Bronchial epithelial cell (primary cell): ENCODE data around the gene NOC2L. TPM values are rescaled to one million over a fixed set of nuclear protein-coding genes. Genes with fewer than 3 reads are reported as not detected.
"Not testable (repeated sequence)": the region's sequence is repeated elsewhere in the genome, so short reads cannot be mapped to it uniquely, and the experiment has no call there.

Source experiments
- DNase-seq: peaks from one replicate; pipeline ENCODE4 v3.0.0-alpha.2; 2010; ENCODE audit warnings: low read depth
- FAIRE-seq: peaks from 2 replicates; lab custom pipeline; 2011; peaks lifted over from hg19 to GRCh38; lab: Jason Lieb, UNC
- H3K27me3 ChIP-seq: 2 replicates; pipeline ENCODE4 v1.5.1; 2011; ENCODE audit warnings: low read length; ENCODE audit not compliant: control insufficient read depth, insufficient read depth
- H3K36me3 ChIP-seq: 2 replicates; pipeline ENCODE4 v1.5.1; 2011; ENCODE audit warnings: low read length; ENCODE audit not compliant: control insufficient read depth, insufficient read depth
- H3K4me3 ChIP-seq: 2 replicates; pipeline ENCODE4 v1.5.1; 2011; ENCODE audit warnings: mild to moderate bottlenecking, low read depth, low read length, control low read depth
- total RNA-seq: library from RNA; depleted of rRNA; stranded (reverse); fragments of >200 nt; gene quantifications from 2 replicates; pipeline ENCODE4 v1.2.1, GENCODE V29; 2014
- TF ChIP-seq, protein P1 (sequence below): IDR thresholded peaks from 2 replicates; pipeline ENCODE4 v1.5.1; 2011; ENCODE audit warnings: mild to moderate bottlenecking, moderate library complexity, low read length, control low read depth, inconsistent platforms; ENCODE audit not compliant: insufficient read depth, severe bottlenecking

Gene NOC2L
- total RNA-seq, 1 donor from 2014 or later = 128 TPM

DNA sequence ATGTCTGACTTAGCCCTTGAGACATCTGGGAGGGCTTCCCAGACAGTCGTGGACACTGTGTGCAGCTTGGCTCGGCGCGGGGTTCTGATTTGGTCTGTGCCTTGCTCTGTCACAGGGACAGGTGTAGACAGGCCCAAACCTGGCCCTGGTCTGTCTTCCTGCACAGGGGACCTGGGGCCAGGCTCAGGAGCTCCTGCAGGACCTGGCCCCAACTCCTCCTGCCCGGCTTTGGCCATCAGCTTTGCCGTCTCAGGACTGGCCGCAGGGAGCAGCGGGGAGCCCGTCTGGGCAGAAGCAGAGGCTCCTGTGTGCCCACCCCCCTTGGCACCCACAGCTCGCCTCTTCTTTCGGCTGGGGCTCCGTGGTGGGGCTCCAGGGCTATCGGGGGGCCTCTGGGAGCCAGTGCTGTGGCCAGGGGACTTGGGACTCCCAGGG, 21.1 kb upstream of the NOC2L start:
- Histone ChIP-seq H3K36me3 (no peaks in the 10 kb centered on the region), H3K27me3 (peaks cover 13% of the 10 kb centered on the region), H3K4me3 (no peak overlapping the region)
- peak; percentile 39 for DNase-seq
- no peak for FAIRE-seq
- TF ChIP-seq, protein P1, sequence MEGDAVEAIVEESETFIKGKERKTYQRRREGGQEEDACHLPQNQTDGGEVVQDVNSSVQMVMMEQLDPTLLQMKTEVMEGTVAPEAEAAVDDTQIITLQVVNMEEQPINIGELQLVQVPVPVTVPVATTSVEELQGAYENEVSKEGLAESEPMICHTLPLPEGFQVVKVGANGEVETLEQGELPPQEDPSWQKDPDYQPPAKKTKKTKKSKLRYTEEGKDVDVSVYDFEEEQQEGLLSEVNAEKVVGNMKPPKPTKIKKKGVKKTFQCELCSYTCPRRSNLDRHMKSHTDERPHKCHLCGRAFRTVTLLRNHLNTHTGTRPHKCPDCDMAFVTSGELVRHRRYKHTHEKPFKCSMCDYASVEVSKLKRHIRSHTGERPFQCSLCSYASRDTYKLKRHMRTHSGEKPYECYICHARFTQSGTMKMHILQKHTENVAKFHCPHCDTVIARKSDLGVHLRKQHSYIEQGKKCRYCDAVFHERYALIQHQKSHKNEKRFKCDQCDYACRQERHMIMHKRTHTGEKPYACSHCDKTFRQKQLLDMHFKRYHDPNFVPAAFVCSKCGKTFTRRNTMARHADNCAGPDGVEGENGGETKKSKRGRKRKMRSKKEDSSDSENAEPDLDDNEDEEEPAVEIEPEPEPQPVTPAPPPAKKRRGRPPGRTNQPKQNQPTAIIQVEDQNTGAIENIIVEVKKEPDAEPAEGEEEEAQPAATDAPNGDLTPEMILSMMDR = no peak

DNA sequence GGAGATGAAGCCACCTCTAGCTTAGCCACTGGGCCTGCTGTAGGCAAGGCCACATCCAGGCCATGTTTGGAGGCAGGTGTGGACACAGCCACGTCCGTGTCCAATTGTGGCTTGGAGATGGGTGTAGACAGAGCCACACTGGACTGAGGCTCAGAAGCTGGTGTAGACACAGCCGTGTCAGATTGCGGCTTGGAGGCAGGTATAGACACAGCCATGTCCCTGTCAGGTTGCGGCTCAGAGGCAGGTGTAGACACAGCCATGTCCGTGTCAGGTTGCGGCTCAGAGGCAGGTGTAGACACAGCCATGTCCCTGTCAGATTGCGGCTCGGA, 20.7 kb upstream of the NOC2L start:
- DNase-seq = no peak
- H3K27me3 ChIP-seq = peaks cover 13% of the 10 kb centered on the region
- H3K4me3 ChIP-seq = no peak overlapping the region
- no peaks in the 10 kb centered on the region for H3K36me3 ChIP-seq
- TF ChIP-seq, protein P1 = no peak
- FAIRE-seq = peak; percentile 13

DNA sequence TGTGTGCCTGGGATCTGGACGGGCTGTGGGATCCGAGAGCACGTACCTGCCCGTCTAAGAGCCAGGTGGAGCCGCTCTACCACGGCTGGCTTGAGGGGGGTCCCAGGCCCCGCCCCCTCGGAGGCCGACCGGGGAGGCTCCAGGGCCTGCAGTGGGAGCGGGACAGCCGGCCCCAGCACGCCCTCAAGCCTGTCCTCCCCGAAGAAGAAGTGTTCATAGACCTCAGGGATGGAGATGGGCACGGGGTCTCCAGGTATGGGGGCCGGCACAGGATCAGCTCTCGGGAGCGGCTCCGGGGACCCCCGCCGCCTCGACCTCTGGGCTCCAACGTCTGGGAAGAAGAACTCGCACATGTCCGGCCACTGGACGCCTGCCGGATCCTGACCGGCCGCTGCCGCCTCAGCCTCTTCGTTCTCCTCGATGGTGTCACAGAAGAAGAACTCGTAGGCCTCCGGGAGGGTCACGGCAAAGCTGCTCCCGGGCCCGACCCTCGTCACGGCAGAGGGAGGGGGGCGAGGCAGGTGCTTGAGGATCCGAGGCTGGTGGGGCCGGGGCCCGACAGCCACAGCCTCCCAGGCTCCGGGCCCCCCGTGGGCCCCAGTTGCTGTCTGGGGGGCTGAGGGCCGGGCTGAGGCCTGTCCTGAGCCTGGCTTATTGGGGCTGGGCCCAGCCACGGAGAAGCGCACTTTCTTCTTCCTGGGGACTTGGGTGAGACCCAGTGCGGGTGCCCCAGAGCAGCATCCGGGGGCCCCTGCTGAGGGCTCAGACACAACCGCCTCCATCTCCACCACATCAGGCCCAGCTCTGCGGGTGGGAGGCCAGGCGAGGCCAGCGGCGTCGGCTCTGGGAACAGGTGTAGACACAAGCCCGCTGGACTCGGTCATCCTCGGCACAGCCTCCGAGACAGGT, 20.0 kb upstream of the NOC2L start:
- Histone ChIP-seq H3K27me3 (peaks cover 13% of the 10 kb centered on the region), H3K36me3 (peaks cover 2% of the 10 kb centered on the region), H3K4me3 (no peak overlapping the region)
- DNase-seq = no peak
- no peak for FAIRE-seq
- TF ChIP-seq, protein P1 = no peak

DNA sequence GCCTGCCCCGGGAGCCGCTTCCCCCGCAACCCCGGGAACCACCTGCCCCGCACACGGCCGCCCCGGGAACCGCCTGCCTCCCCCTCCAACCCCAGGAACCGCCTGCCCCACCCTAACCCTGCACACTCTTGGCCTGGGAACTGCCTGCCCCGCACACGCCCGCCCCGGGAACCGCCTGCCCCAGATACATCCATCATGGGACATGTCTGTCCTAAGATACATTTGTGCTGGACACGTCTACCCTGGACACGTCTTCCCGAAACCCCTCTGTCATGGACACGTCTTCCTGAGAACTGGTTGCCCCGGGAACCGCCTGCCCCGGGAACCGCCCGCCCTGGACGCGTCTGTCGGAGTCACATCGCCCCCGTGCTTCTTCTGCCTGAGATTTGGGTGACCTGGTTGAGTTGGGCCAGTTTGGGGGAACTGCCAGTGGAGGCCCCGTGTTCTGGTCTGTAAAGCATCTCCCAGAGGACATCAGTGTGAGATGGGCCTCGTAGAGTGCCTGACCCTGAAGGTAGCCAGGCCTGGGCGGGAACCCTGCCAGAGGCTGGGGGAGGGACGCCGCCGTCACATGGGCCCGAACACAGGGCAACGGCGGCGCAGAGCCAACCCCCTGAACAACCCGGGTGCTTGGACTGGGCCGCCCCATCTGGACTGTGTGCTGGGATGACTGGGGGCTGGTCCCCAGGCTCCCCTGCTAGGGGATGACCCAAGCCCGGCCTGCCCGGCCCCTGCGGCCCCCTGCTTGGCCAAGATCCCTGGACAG, 19.2 kb upstream of the NOC2L start:
- TF ChIP-seq, protein P1 = no peak
- Histone ChIP-seq H3K27me3 (peaks cover 9% of the 10 kb centered on the region), H3K36me3 (peaks cover 4% of the 10 kb centered on the region), H3K4me3 (no peak overlapping the region)
- FAIRE-seq = no peak
- DNase-seq = no peak

DNA sequence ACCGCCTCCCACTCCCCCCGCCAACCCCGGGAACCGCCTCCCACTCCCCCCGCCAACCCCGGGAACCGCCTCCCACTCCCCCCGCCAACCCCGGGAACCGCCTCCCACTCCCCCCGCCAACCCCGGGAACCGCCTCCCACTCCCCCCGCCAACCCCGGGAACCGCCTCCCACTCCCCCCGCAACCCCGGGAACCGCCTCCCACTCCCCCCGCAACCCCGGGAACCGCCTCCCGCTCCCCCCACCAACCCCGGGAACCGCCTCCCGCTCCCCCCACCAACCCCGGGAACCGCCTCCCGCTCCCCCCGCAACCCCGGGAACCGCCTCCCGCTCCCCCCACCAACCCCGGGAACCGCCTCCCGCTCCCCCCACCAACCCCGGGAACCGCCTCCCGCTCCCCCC, 17.7 kb upstream of the NOC2L start:
- DNase-seq, FAIRE-seq, H3K36me3 ChIP-seq, H3K4me3 ChIP-seq, H3K27me3 ChIP-seq: not testable (repeated sequence)
